ENCODE measurements around the gene PVR.
"Not testable (repeated sequence)": the region's sequence is repeated elsewhere in the genome, so short reads cannot be mapped to it uniquely, and the experiment has no call there.

- TF ChIP-seq, protein P1, sequence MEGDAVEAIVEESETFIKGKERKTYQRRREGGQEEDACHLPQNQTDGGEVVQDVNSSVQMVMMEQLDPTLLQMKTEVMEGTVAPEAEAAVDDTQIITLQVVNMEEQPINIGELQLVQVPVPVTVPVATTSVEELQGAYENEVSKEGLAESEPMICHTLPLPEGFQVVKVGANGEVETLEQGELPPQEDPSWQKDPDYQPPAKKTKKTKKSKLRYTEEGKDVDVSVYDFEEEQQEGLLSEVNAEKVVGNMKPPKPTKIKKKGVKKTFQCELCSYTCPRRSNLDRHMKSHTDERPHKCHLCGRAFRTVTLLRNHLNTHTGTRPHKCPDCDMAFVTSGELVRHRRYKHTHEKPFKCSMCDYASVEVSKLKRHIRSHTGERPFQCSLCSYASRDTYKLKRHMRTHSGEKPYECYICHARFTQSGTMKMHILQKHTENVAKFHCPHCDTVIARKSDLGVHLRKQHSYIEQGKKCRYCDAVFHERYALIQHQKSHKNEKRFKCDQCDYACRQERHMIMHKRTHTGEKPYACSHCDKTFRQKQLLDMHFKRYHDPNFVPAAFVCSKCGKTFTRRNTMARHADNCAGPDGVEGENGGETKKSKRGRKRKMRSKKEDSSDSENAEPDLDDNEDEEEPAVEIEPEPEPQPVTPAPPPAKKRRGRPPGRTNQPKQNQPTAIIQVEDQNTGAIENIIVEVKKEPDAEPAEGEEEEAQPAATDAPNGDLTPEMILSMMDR (IDR thresholded peaks at IDR 0.05), result not testable (repeated sequence)
- TF ChIP-seq POLR2AphosphoS5 (IDR thresholded peaks at IDR 0.05), result not testable (repeated sequence)
Measured at GRCh38 chr19:44634058-44634457, 9.7 kb upstream of the PVR start.

All from breast epithelium (tissue), 3 donors.